ENCODE data around the gene TIMELESS.

DNA sequence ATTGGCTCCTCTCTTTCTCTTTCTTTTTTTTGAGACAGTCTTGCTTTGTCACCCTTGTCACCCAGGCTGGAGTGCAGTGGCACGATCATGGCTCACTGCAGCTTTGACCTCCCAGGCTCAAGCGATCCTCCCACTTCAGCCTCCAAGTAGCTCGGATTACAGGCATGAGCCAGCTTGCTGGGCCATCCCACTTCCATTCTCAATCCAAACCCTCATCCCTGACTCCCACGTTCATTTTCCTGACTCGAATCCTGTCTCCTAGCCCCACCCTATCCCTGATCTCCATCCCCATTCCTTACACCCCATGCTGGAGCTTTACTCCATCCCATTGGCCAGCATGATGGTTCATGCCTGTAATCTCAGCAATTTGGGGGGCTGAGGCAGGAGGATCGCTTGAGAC, 26.9 kb upstream of the TIMELESS start:
- TF ChIP-seq HDAC6 (IDR thresholded peaks at IDR 0.05; ENCODE audit: unreplicated experiment) (no peak), BRCA1 (IDR thresholded peaks at IDR 0.05; ENCODE audit: low read depth, low read length) (no peak), RAD51 (IDR thresholded peaks at IDR 0.05) (no peak), YY1 (IDR thresholded peaks at IDR 0.05; ENCODE audit: low read depth, low read length) (no peak), CEBPB (IDR thresholded peaks at IDR 0.05; ENCODE audit: borderline replicate concordance in 1 of 2, low read depth in 2 of 2, low read length in 2 of 2) (no peak), EGR1 (IDR thresholded peaks at IDR 0.05; ENCODE audit: borderline replicate concordance in 1 of 2, low read depth in 2 of 2, low read length in 2 of 2) (no peak), TAF1 (IDR thresholded peaks at IDR 0.05; ENCODE audit: borderline replicate concordance, low read depth, low read length) (no peak), SUPT20H (IDR thresholded peaks at IDR 0.05; ENCODE audit: borderline replicate concordance, control insufficient read depth, low read depth, low read length) (no peak), CTCF (IDR thresholded peaks at IDR 0.05 in 2 of 3, conservative IDR thresholded peaks at IDR 0.05 in 1 of 3; ENCODE audit: control insufficient read depth in 2 of 3, extremely low read depth in 1 of 3, insufficient read depth in 1 of 3, low read depth in 3 of 3, low read length in 3 of 3) (no peak), POLR2A (IDR thresholded peaks at IDR 0.05; ENCODE audit: low read depth, low read length) (no peak), SREBF1 (IDR thresholded peaks at IDR 0.05; ENCODE audit: low read length) (no peak), SP1 (IDR thresholded peaks at IDR 0.05; ENCODE audit: low read depth, low read length) (no peak), PBX3 (IDR thresholded peaks at IDR 0.05; ENCODE audit: insufficient replicate concordance, low read depth, low read length) (no peak)
- TF ChIP-seq, protein P1, sequence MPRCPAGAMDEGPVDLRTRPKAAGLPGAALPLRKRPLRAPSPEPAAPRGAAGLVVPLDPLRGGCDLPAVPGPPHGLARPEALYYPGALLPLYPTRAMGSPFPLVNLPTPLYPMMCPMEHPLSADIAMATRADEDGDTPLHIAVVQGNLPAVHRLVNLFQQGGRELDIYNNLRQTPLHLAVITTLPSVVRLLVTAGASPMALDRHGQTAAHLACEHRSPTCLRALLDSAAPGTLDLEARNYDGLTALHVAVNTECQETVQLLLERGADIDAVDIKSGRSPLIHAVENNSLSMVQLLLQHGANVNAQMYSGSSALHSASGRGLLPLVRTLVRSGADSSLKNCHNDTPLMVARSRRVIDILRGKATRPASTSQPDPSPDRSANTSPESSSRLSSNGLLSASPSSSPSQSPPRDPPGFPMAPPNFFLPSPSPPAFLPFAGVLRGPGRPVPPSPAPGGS (IDR thresholded peaks at IDR 0.05; ENCODE audit: borderline replicate concordance, insufficient read depth, low read depth, low read length, poor library complexity, severe bottlenecking) = no peak

Measured in GM12878 (cell line).